IMR-90 (cell line): ENCODE measurements around the gene RTN4RL2. TPM values are rescaled to one million over a fixed set of nuclear protein-coding genes. Genes with fewer than 3 reads are reported as not detected.

Source experiments
- ATAC-seq: fragments of 200-7000 bp; cut with Tn5 transposase; 2 replicates; pipeline ENCODE4 v1.9.1; 2020; ENCODE audit warnings: low read depth, mild to moderate bottlenecking, moderate library complexity
- BruUV-seq: library from RNA; stranded (reverse); fragments of 400-500 nt; replicated peaks from 2 replicates; lab custom pipeline; 2021; lab: Mats Ljungman, UMichigan
- CTCF ChIA-PET: fragments of 300-600 bp; formaldehyde crosslinking; extraction: SDS; loops from one replicate; lab custom pipeline; 2021; ENCODE audit warnings: antibody characterized with exemption; lab: Yijun Ruan, JAX
- POLR2A ChIA-PET: fragments of 300-600 bp; sonication (Branson Sonifier 250); formaldehyde crosslinking; loops from one replicate; lab custom pipeline; 2022; ENCODE audit warnings: antibody characterized with exemption; ENCODE audit not compliant: unreplicated experiment; lab: Charles Lee
- DNase-seq: peaks from one replicate; pipeline ENCODE4 v3.0.0; 2013
- H2AFZ ChIP-seq: replicated peaks from 2 replicates; pipeline ENCODE3; 2013; ENCODE audit warnings: low read length, mild to moderate bottlenecking; ENCODE audit not compliant: poor library complexity
- H2AK5ac ChIP-seq: 2 replicates; pipeline ENCODE4 v1.6.1; 2013; ENCODE audit warnings: low read depth, low read length, inconsistent platforms
- H2AK9ac ChIP-seq: replicated peaks from 2 replicates; pipeline ENCODE3; 2013; ENCODE audit warnings: mild to moderate bottlenecking, low read depth, low read length, moderate library complexity; ENCODE audit not compliant: poor library complexity
- H2BK120ac ChIP-seq: 2 replicates; pipeline ENCODE4 v1.6.1; 2013; ENCODE audit warnings: low read depth, low read length, inconsistent platforms
- H2BK15ac ChIP-seq: 3 replicates; pipeline ENCODE4 v1.6.1; 2013; ENCODE audit warnings: low read depth, low read length, inconsistent platforms
- H2BK20ac ChIP-seq: 2 replicates; pipeline ENCODE4 v1.6.1; 2013; ENCODE audit warnings: low read depth, mild to moderate bottlenecking, inconsistent platforms, low read length, moderate library complexity
- H2BK5ac ChIP-seq: 2 replicates; pipeline ENCODE4 v1.6.1; 2013; ENCODE audit warnings: mild to moderate bottlenecking, low read depth, low read length, inconsistent platforms; ENCODE audit not compliant: poor library complexity, severe bottlenecking
- H3K14ac ChIP-seq: replicated peaks from 2 replicates; pipeline ENCODE4 v1.6.1; 2013; ENCODE audit warnings: low read depth, low read length, inconsistent platforms
- H3K18ac ChIP-seq: 2 replicates; pipeline ENCODE4 v1.6.1; 2013; ENCODE audit warnings: low read depth, low read length, control low read depth
- H3K23ac ChIP-seq: 2 replicates; pipeline ENCODE4 v1.6.1; 2013; ENCODE audit warnings: low read depth, low read length, inconsistent platforms
- H3K27ac ChIP-seq: 2 replicates; pipeline ENCODE4 v1.5.1; 2013; ENCODE audit warnings: mild to moderate bottlenecking, control low read depth, low read length; ENCODE audit not compliant: insufficient read depth
- H3K27me3 ChIP-seq: 2 replicates; pipeline ENCODE4 v1.6.1; 2013; ENCODE audit warnings: low read length; ENCODE audit not compliant: control insufficient read depth, insufficient read depth
- H3K36me3 ChIP-seq: 2 replicates; pipeline ENCODE4 v1.6.1; 2013; ENCODE audit warnings: low read length, mixed read lengths; ENCODE audit not compliant: control insufficient read depth, insufficient read depth
- H3K4ac ChIP-seq: 2 replicates; pipeline ENCODE4 v1.6.1; 2013; ENCODE audit warnings: low read depth, low read length, inconsistent platforms
- H3K4me1 ChIP-seq: 2 replicates; pipeline ENCODE4 v1.6.1; 2013; ENCODE audit warnings: low read length, mixed read lengths; ENCODE audit not compliant: control insufficient read depth, insufficient read depth
- H3K4me2 ChIP-seq: 2 replicates; pipeline ENCODE4 v1.6.1; 2013; ENCODE audit warnings: low read depth, mild to moderate bottlenecking, control low read depth, low read length, moderate library complexity
- H3K4me3 ChIP-seq: 2 replicates; pipeline ENCODE4 v1.5.1; 2013; ENCODE audit warnings: low read depth, mild to moderate bottlenecking, control low read depth, low read length, moderate library complexity; ENCODE audit not compliant: insufficient read depth
- H3K56ac ChIP-seq: 2 replicates; pipeline ENCODE4 v1.6.1; 2013; ENCODE audit warnings: low read length, inconsistent platforms; ENCODE audit not compliant: insufficient read depth; ENCODE audit errors: extremely low read depth
- H3K79me1 ChIP-seq, 2 experiments: 2 replicates each; pipeline ENCODE4 v1.6.1; 2013; ENCODE audit warnings: low read length in 2 of 2, inconsistent platforms in 1 of 2, low read depth in 1 of 2
- H3K9ac ChIP-seq: 2 replicates; pipeline ENCODE4 v1.6.1; 2013; ENCODE audit warnings: low read depth, low read length, control low read depth
- H3K9me1 ChIP-seq: 2 replicates; pipeline ENCODE4 v1.6.1; 2013; ENCODE audit warnings: low read length, inconsistent platforms; ENCODE audit not compliant: insufficient read depth
- H3K9me3 ChIP-seq: 2 replicates; pipeline ENCODE4 v1.6.1; 2013; ENCODE audit warnings: low read length; ENCODE audit not compliant: control insufficient read depth, insufficient read depth
- H4K20me1 ChIP-seq: 2 replicates; pipeline ENCODE4 v1.6.1; 2013; ENCODE audit warnings: low read length, inconsistent platforms; ENCODE audit not compliant: insufficient read depth
- H4K5ac ChIP-seq: 2 replicates; pipeline ENCODE4 v1.6.1; 2013; ENCODE audit warnings: mild to moderate bottlenecking, low read depth, low read length, control low read depth
- H4K8ac ChIP-seq, 2 experiments: 2 replicates each; pipeline ENCODE4 v1.6.1; 2013; ENCODE audit warnings: low read depth in 2 of 2, low read length in 2 of 2, control low read depth in 1 of 2, inconsistent platforms in 1 of 2
- H4K91ac ChIP-seq: 2 replicates; pipeline ENCODE4 v1.6.1; 2013; ENCODE audit warnings: low read depth, low read length, inconsistent platforms; ENCODE audit not compliant: insufficient read depth
- BHLHE40 ChIP-seq: fragments of 150-350 bp; IDR thresholded peaks from 2 replicates; pipeline ENCODE4 v1.6.1; 2016; ENCODE audit warnings: mild to moderate bottlenecking, low read depth, low read length
- CEBPB ChIP-seq: IDR thresholded peaks from 2 replicates; pipeline ENCODE4 v1.6.1; 2012; ENCODE audit warnings: low read depth, low read length, improper control_type of control experiment
- CHD1 ChIP-seq: IDR thresholded peaks from 2 replicates; pipeline ENCODE4 v1.6.1; 2012; ENCODE audit warnings: low read depth, low read length, improper control_type of control experiment
- CTCF ChIP-seq: conservative IDR thresholded peaks from 2 replicates; pipeline ENCODE4 v1.5.1; 2012; ENCODE audit warnings: mild to moderate bottlenecking, low read depth, low read length, improper control_type of control experiment
- ELK1 ChIP-seq: fragments of 150-350 bp; IDR thresholded peaks from 2 replicates; pipeline ENCODE4 v1.6.1; 2016; ENCODE audit warnings: low read depth, mild to moderate bottlenecking, low read length, moderate library complexity, borderline replicate concordance
- FOS ChIP-seq: fragments of 150-350 bp; IDR thresholded peaks from 2 replicates; pipeline ENCODE4 v1.6.1; 2016; ENCODE audit warnings: low read depth, low read length
- MAFK ChIP-seq: IDR thresholded peaks from 2 replicates; pipeline ENCODE4 v1.6.1; 2012; ENCODE audit warnings: low read depth, low read length, improper control_type of control experiment
- NFE2L2 ChIP-seq: fragments of 150-350 bp; IDR thresholded peaks from 2 replicates; pipeline ENCODE4 v1.6.1; 2016; ENCODE audit warnings: low read depth, mild to moderate bottlenecking, low read length
- POLR2A ChIP-seq: IDR thresholded peaks from 2 replicates; pipeline ENCODE4 v1.6.1; 2012; ENCODE audit warnings: mild to moderate bottlenecking, low read depth, low read length
- RCOR1 ChIP-seq: IDR thresholded peaks from 2 replicates; pipeline ENCODE4 v1.6.1; 2012; ENCODE audit warnings: mild to moderate bottlenecking, low read length, improper control_type of control experiment; ENCODE audit not compliant: insufficient replicate concordance
- RFX5 ChIP-seq: IDR thresholded peaks from 2 replicates; pipeline ENCODE4 v1.8.0; 2012; ENCODE audit warnings: low read depth, mild to moderate bottlenecking, low read length, moderate library complexity
- SMC3 ChIP-seq: fragments of 150-350 bp; IDR thresholded peaks from 2 replicates; pipeline ENCODE4 v1.6.1; 2016; ENCODE audit warnings: low read depth, mild to moderate bottlenecking, antibody characterized with exemption, low read length, moderate library complexity
- USF2 ChIP-seq: fragments of 150-350 bp; IDR thresholded peaks from 2 replicates; pipeline ENCODE4 v1.6.1; 2017; ENCODE audit warnings: mild to moderate bottlenecking, antibody characterized with exemption, low read length, low read depth
- WGBS, 2 experiments: methylation state at CpG; one replicate each; pipeline versions ENCODE4 v1.1.5 to v1.1.7; 2013; ENCODE audit warnings: missing lambda C conversion rate in 2 of 2; ENCODE audit not compliant: insufficient read length in 1 of 2; ENCODE audit errors: extremely low coverage in 2 of 2; 5-methylcytosine and 5-hydroxymethylcytosine counted together
- dilution Hi-C: fragments of 300-500 bp; cut with HindIII; formaldehyde crosslinking; loops from one replicate; pipeline ENCODE4 v1.14.3; 2018; ENCODE audit warnings: low sequenced_read_pairs; ENCODE audit not compliant: unreplicated experiment
- in situ Hi-C: fragments of 300-500 bp; cut with MboI; formaldehyde crosslinking; loops from 3 replicates; pipeline ENCODE4 v1.14.3; 2019; ENCODE audit warnings: low sequenced_read_pairs, inconsistent platforms, mixed read lengths
- intact Hi-C: fragments of 100-400 bp; cut with micrococcal nuclease; formaldehyde crosslinking; loops from 2 replicates; pipeline ENCODE4 v1.10.0; 2022
- polyA plus RNA-seq, 3 experiments: library from polyadenylated mRNA; depleted of rRNA; stranded (reverse); fragments of >200 nt; gene quantifications; 2 replicates each; pipeline ENCODE4 v1.2.3, GENCODE V29; 2012; ENCODE audit warnings: low replicate concordance in 1 of 3
- total RNA-seq: library from RNA; depleted of rRNA; stranded (reverse); fragments of >200 nt; gene quantifications from 2 replicates; pipeline ENCODE4 v1.2.3, GENCODE V29; 2012

Gene RTN4RL2
- total and polyA plus RNA-seq, 2 of the 4 experiments (the other 2 are of a cell fraction) = 1.5 TPM; not detected in 1

- Histone ChIP-seq H3K9ac (no peak overlapping the region), H3K36me3 (peaks cover 31% of the 10 kb centered on the region), H3K27me3 (no peaks in the 10 kb centered on the region), H3K4me2 (no peak overlapping the region), H4K8ac (no peak overlapping the region), H3K23ac (no peak overlapping the region), H2AFZ (no peak overlapping the region), H2BK5ac (no peak overlapping the region), H2AK5ac (no peak overlapping the region), H4K91ac (no peak overlapping the region), H2BK20ac (no peak overlapping the region), H4K5ac (no peak overlapping the region), H3K9me3 (no peaks in the 10 kb centered on the region), H3K9me1 (peaks cover 13% of the 10 kb centered on the region; the same call in 1 of the 2 replicates), H2AK9ac (peak overlapping the region; percentile 11), H3K4ac (no peak overlapping the region; the same call in 1 of the 2 replicates), H2BK15ac (no peak overlapping the region), H3K4me1 (peaks cover 15% of the 10 kb centered on the region), H3K18ac (no peak overlapping the region), H3K27ac (no peak overlapping the region), H4K20me1 (no peaks in the 10 kb centered on the region; the same call in 1 of the 2 replicates), H3K14ac (no peak overlapping the region), H3K4me3 (no peak overlapping the region), H3K56ac (no peak overlapping the region), H2BK120ac (no peak overlapping the region), H3K79me1 (peaks cover 3 to 19% of the 10 kb centered on the region in 2 experiments; a peak in 2 of 4 replicates)
- 90% methylated on average over 2 of the region's 6 CpGs; no CpG with 5 or more reads in 1 of the 2 experiments for WGBS, 2 experiments
- ATAC-seq (no peak), DNase-seq (no peak)
- dilution Hi-C loops (no loop called here), in situ Hi-C loops (loop anchor here (10.0 to 25.0 kb wide), 2 partner anchors 146 to 1014 kb away; partner anchors contain the start of genes OR5B21 and YPEL4), intact Hi-C loops (no loop called here)
- ChIA-PET CTCF (no interaction called here), POLR2A (no interaction called here)
- no peak for TF ChIP-seq USF2
- TF ChIP-seq BHLHE40 = no peak
- no peak for TF ChIP-seq CEBPB
- no peak for TF ChIP-seq MAFK
- no peak for TF ChIP-seq FOS
- no peak for TF ChIP-seq CHD1
- TF ChIP-seq ELK1 = no peak
- TF ChIP-seq SMC3 = no peak
- no peak for TF ChIP-seq NFE2L2
- TF ChIP-seq CTCF = no peak
- no peak for TF ChIP-seq RFX5
- TF ChIP-seq RCOR1 = no peak
- no peak for TF ChIP-seq POLR2A
- no TSS peak for BruUV-seq
Measured at GRCh38 chr11:57498540-57498939, 38.2 kb downstream of the RTN4RL2 start.
